Measurements from ENCODE around the gene NOX3. TPM values are rescaled to one million over a fixed set of nuclear protein-coding genes. Genes with fewer than 3 reads are reported as not detected.
A peak's percentile ranks its signal among the peaks of the same experiment; 100 is the strongest.

The NOX3 gene
- total and polyA plus RNA-seq, 2 donors (not counting 3 experiments of a cell fraction or from before 2014, with no cell fraction given): not detected

DNA sequence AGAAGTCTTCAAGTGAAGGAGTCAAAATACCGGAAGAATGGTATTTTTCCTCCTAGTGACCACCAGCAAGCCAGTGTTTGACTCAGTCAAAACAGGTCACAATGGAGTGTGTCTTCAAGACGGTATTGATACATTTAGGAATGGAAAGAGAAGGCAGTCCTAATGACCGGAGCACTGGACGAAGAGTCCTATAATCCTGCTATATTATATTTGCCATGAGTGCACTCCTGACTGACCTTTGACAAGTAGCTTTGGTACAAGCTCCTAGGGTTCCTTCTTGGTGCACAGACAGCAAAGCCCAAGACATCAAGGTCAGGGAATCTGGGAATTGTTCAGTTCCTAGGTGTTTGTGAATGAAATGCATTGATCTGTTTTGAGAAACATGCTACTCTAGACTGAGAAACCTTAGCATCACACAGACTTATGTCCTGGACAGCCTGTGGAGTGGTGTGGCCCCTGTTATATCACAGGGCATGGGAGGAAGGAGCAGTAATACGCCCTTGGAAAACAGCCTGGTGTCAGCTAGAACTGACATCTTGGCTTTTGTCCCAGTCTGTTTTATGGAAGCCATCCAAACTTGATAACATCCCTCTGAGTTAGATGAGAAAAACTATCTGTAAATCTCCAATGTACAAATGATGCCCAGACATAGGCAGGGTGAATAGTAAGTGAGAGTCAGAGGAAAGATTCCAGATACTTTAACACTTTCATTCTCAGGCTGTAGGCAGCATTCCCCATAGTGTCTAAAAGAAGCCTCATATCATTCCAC lies 18.5 kb downstream of the NOX3 start:
- no peak overlapping the region for H2AFZ ChIP-seq (ENCODE audit: low read depth, low read length)
- no peaks in the 10 kb centered on the region for H3K9me3 ChIP-seq (replicated peaks; ENCODE audit: control insufficient read depth, insufficient read depth, low read length)
- intact Hi-C loops (cut with micrococcal nuclease) (no loop called here), dilution Hi-C loops (cut with MboI; ENCODE audit: extremely low pct_ligation_motif_present, low sequenced_read_pairs) (no loop called here)
- H3K36me3 ChIP-seq (ENCODE audit: control insufficient read depth in 2 of 2, extremely low read depth in 1 of 2, insufficient read depth in 2 of 2, low read length in 2 of 2): no peaks in the 10 kb centered on the region
- H3K9me1 ChIP-seq (replicated peaks; ENCODE audit: control insufficient read depth, extremely low read depth, insufficient read depth, low read length): no peaks in the 10 kb centered on the region
- DNase-seq (ENCODE audit: low read depth, low spot score) (peak; percentile 65), FAIRE-seq (no peak)
- no peaks in the 10 kb centered on the region for H4K20me1 ChIP-seq (replicated peaks; ENCODE audit: control insufficient read depth, extremely low read depth, insufficient read depth, low read length)
- no peaks in the 10 kb centered on the region for H3K79me2 ChIP-seq (ENCODE audit: control insufficient read depth, insufficient read depth, low read length)
- H3K27ac ChIP-seq (ENCODE audit: insufficient read depth, low read depth, low read length): no peak overlapping the region
- no TSS peak for BruUV-seq (replicated peaks)
- H3K4me3 ChIP-seq (replicated peaks in 1 of 3; ENCODE audit: insufficient read depth in 1 of 3, low read depth in 1 of 3, low read length in 3 of 3): no peak overlapping the region
- no peak overlapping the region for H3K9ac ChIP-seq (replicated peaks; ENCODE audit: extremely low read depth, insufficient read depth, low read length)
- no peak overlapping the region for H3K4me2 ChIP-seq (ENCODE audit: insufficient read depth, low read length)
- no peaks in the 10 kb centered on the region for H3K27me3 ChIP-seq (ENCODE audit: control insufficient read depth in 2 of 2, insufficient read depth in 2 of 2, low read length in 2 of 2)
- CTCF ChIA-PET: no interaction called here
- TF ChIP-seq, protein P1, sequence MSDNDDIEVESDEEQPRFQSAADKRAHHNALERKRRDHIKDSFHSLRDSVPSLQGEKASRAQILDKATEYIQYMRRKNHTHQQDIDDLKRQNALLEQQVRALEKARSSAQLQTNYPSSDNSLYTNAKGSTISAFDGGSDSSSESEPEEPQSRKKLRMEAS (IDR thresholded peaks at IDR 0.05; ENCODE audit: insufficient read depth, insufficient read length): no peak
- TF ChIP-seq CTCF (IDR thresholded peaks at IDR 0.05; ENCODE audit: extremely low read depth in 1 of 2, insufficient read depth in 1 of 2, low read depth in 1 of 2, low read length in 2 of 2) (no peak), EZH2 (IDR thresholded peaks at IDR 0.05; ENCODE audit: borderline replicate concordance, low read depth, low read length, severe bottlenecking) (no peak), POLR2A (IDR thresholded peaks at IDR 0.05; ENCODE audit: low read depth, low read length) (no peak), POLR2AphosphoS5 (IDR thresholded peaks at IDR 0.05; ENCODE audit: insufficient read depth, low read depth, low read length) (no peak), MYC (IDR thresholded peaks at IDR 0.05; ENCODE audit: low read depth, low read length) (no peak), FOS (IDR thresholded peaks at IDR 0.05; ENCODE audit: borderline replicate concordance, insufficient read depth, low read length) (no peak), JUN (IDR thresholded peaks at IDR 0.05; ENCODE audit: borderline replicate concordance, insufficient read depth, insufficient read length, low read depth) (no peak), GATA2 (IDR thresholded peaks at IDR 0.05; ENCODE audit: insufficient read depth, insufficient read length, low read depth, low read length) (no peak)
- POLR2A ChIA-PET: no interaction called here
- H3K4me1 ChIP-seq (ENCODE audit: control insufficient read depth, extremely low read depth, insufficient read depth, low read length): no peaks in the 10 kb centered on the region

Measured in endothelial cell of umbilical vein (primary cell).